GM18526 (cell line): ENCODE measurements around the gene TMEM51.

Experiments
- POLR2A ChIP-seq: IDR thresholded peaks from 3 replicates; pipeline ENCODE4 v1.6.1; 2011; ENCODE audit not compliant: insufficient read length; ENCODE audit errors: extremely low read depth

TMEM51 gene

DNA sequence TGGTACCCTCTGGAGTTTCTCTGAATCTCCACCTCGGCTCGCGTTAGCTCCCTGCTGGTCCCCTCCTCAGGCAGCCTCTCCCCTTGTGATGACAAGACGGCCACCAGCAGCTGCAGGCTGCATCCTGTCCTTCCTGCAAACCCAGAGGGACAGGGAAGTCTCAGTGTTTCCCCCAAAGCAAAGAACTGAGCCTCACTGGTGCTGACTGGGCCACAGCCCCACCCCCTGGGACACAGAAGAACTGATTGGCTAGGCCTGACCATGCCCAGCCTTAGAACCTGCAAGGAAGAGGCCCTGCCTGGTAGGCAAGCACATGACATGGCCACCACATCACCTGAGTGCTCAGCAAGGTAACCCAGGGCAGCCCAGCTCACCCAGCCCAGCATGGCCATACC is 34.6 kb downstream of the TMEM51 start:
- TF ChIP-seq POLR2A: no peak

DNA sequence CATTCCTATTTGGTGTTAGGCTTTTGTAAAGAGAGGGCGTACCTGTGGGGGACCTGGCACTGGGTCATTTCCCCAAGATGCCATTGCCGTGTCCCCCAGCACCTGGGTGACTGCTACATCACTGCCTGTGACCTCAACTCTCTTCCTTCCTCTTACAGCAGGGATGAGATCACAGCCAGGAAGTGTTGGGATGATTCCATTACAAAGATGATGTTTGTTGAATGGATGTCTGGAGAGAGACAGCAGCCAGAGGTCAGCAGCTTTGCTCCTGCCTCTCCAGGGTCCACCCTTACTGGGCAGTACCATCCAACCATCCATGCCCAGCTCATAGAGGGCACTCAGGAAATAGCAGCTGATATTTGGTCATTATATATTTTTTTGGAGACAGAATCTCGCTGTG is 35.1 kb downstream of the TMEM51 start:
- no peak for TF ChIP-seq POLR2A

DNA sequence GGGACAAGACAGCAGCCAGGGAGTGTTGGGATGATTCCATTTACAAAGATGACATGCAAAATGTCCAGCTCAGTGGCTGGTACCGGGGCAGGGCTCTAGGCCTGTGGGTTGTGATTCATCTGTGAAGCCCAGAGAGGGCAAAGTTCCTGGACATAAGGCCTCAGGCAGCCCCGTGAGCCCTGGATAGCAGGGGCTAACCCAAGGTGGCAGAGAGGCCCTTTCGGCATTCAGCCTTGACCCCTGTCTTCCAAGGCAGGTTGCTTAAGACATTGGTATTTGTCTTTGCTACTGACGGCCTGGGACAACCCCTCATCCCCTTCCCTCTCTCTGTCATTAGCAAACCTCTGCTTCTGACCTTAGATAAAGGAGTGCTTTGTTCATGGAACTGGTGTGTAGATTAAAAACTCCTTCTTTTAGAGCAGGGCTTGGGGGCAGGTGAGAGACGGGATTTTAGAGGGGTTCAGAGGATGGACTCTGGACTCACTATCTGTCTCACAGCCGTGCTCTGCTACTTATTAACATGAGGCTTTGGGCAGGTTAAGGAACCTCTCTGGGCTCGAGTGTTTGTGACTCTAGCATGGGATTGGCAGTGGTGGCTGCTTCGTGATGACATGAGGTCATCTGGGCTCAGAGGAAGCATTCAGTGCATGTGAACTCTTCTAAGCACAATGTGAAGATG is 36.3 kb downstream of the TMEM51 start:
- no peak for TF ChIP-seq POLR2A

DNA sequence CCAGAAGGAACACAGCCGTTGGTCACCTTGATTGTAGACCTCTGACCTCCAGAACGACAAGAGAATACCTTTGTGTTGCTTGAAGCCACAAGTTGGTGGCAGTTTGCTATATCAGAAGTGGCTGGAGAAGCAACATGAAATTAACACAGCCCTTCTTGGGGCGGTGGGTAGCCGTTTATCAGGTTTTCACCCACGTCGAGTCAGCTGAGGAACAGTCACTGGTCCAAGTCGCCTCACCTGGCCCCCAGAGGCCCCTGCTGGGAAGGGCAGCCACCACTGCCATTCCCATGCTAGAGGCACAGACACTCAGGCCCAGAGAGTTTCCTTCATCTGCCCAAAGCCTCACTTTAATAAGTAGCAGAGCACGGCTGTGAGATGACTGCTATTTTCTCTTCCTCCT is 37.7 kb downstream of the TMEM51 start:
- TF ChIP-seq POLR2A: no peak

DNA sequence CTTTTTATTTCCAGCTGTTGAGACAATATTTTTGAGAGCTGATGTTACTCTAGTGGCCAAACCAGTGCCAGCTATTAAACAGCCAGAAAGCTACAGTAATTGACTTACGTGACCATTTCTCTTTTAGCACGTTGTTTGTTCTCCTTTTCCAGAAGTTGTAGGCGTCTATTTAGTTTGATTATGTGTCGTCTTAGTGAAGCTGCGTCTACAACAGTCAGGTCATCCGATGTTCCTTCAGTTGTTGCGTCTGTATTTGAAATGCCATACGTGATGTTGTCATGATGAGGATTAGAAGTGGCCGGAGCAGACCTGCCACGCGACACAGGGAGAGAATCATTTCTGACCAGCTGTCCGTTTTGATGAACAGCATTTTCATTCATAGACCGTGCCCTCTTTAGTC is 38.2 kb downstream of the TMEM51 start:
- TF ChIP-seq POLR2A: no peak

DNA sequence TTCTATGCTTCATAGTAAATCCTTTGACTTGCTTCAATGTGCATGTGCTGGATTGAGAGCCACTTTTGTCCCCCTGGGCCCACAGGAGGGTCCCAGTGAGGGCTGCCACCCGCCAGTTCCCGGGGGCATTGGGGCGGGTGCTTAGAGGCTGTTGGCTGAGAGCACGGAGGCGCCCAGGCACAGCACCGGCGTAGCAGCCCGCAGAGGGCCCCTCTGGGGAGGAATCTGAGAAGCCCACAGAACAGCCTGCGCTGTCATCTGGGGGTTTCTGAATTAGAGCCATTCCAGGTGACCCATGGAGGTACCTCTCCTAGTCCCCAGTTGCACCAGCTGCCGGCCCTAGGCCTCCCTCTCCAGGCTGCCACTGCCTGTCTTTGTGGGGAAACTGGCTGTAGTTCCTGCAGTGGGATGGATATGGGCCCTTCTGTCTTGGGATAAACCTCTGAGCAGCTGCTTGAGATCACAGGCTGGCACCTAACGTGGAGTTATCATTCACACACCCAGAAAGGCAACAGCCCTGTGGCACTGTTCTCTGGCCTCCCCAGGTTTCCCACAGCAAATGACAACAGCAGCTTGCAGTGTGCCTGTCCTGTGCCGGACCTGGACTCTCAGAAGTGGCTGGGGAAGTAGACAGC is 39.5 kb downstream of the TMEM51 start:
- TF ChIP-seq POLR2A: no peak

DNA sequence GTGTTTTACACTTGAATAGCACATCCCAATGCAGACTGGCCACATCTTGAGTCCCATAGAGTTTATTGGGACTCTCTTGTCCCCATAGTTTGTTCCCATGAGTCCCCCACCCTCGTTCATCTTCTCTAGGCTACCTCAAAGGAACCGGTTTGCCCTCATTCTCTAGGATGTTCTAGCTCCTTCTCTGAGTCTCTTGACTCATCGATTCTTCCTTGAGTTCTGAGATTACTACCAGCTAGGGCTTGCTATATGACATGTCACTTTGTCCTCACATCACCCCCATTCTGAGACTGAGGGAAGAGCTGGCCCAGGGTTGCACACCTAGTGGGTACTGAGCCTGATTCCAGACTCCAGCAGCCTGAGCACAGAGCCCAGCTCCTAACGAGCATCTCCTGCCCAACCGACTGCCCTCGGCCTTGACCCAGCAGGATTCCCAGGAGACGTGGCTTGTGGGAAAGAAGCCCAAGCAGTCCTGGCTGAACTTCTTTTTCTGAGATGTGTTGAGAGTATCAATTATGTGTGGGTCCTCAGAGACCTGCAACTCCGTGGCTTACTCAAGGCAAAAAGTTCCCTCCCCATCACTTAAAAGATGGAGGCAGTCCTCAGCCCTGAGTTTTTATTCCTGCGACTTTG is 42.0 kb downstream of the TMEM51 start:
- no peak for TF ChIP-seq POLR2A

DNA sequence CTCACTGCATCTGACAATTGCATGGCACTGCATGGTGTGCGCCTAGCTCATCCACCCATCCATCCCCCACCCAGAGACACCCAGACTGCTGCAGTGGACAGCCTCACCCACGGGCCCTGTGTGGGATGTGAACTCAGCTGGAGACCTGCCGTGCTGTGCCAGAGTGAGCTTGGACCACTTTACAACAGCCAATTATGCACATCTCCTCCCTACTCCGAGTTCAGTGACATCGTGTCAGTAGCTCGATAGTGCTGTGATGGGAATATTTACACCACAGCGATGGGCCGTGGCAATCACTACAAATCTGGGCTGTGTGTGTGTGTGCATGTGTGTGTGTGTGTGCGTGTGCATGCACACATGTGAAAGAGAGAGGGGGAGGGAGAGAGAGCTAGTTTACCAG is 42.5 kb downstream of the TMEM51 start:
- no peak for TF ChIP-seq POLR2A

DNA sequence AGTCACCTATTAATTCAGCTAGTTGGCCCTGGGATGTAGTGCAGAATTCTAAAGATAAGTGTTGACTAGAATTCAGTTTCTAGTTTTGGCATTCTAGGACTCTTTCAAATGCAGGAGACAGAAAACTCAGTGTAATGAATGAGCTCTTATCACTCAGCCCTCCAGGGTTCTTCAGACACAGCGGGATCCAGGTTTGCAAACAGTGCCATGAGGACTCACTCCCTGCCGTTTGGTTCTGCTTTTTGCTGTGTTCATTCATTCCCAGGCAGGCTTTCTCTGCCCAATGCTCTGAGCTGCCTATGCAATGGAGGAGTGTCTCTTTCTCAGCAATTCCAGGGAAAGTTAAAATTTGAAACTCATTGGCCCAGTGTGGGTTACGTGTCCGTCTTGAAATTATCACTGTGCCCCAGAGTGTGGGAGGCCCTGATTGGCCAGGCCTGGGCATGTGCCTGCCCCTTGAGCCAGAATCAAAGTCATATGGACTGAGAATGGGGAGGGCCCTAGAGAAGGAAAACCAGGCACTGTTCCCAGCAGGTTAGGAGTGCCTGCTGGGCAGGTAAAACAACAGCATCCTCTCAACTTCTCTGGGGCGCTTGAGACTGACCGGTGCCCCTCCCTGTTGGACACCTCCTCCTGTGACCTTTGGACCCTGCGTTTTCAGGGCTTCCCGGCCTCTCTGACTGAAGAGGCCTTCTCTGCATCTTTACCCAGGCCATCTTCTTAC is 43.4 kb downstream of the TMEM51 start:
- no peak for TF ChIP-seq POLR2A

DNA sequence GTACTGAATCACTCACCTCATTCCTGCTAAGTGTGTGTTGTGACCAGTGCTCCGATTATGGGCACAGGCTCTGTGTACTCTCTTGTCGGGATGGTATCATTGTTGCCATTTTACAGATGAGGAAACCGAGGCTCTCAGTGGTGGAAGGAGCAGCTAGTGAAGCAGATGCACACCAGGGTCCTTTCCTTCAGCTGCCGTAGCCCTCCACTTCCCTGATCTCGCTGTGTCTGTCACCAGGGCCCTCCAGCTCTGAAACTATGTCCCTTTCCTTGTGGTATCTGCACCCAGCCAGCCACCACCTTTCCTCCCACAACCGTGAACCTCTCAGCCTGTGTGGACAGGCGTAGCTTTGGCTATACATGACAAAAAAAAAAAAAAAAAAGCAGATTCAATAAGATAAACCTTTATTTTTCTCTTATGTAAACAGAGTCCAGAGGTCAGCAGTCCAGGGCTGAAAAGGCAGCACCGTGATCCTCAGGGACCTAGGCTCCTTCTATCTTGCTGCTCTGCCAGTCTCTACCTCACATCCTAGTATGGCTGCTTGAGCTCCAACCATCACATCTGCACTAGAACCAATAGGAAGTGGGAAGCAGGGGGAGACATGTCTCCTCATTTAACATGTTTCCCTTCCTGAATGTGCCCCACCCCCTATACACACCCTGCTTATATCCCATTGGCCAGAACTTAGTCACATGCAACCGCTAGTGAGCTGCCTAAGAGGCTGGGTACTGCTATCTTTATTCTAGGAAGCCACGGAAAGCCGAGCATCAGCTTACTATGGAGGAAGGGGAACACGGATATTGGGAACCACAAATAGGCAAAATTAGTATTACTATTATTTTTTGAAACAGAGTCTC is 44.3 kb downstream of the TMEM51 start:
- TF ChIP-seq POLR2A: no peak

DNA sequence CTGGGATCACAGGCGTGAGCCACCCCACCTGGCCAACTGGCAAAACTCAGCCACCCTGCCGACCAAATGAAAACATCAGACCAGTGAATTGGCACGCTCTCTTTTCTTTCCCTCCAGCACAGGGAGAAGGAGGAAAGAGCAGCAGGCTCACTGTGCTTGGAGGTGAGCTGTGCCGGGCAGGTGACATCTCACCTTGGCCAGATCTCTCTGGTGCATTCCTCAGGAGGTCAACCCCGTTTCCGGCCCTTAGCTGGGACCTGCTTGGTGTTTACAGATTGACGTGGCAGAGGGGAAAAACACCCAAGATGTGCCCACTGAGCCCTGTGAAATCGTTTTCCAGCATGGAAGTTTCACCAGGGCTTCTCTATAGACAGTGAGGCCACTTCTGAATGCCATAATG is 45.1 kb downstream of the TMEM51 start:
- TF ChIP-seq POLR2A: no peak

DNA sequence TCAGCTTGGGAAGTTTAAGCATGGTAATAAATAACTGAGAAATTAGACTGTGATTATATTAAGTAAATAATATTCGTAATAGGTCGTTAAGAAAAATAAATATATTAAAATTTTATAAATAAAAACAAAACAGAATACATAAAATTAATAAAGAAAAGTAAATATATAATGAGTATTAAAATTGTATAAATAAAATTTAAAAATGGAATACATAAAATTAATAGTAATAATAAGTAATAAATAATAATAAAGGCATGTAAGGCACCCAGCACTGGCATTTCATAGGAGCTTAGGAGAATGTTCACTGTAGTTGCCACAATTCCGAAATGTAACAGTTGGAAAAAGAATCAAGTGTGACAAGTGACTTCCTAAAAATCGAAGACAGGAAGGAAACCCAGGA is 47.7 kb downstream of the TMEM51 start:
- TF ChIP-seq POLR2A: no peak

DNA sequence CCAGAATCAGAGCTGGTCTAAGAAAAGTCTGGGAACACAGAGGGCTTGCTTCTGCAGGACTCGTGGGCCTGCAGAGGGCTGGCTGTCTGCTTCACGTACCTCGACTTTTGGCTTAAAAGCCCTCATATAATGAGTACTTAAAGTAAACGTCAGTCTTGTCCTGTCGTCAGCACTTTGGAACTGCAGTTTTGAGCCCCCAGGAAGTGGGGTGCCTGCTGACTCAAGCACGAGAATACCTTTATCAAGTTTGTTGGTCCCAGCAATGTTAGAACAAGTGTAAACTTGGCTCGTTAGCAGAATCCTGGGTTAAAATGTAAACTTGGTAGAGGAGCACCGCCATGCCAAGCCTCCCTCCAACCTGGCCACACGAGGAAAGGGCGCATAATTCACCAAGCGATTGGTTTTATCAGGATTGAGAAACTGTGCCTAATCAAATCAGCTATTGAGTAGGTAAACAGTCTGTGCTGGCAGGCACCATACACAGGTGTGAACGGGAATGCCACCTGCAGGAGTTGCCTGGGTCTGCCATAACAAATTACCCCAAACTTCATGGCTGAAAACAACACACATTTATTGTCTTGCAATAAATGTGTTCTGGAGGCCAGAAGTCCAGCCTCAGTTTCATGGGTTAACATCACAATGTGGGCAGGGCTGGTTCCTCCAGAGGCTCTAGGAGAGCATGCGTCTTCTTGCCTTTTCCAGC is 48.5 kb downstream of the TMEM51 start:
- TF ChIP-seq POLR2A: no peak

DNA sequence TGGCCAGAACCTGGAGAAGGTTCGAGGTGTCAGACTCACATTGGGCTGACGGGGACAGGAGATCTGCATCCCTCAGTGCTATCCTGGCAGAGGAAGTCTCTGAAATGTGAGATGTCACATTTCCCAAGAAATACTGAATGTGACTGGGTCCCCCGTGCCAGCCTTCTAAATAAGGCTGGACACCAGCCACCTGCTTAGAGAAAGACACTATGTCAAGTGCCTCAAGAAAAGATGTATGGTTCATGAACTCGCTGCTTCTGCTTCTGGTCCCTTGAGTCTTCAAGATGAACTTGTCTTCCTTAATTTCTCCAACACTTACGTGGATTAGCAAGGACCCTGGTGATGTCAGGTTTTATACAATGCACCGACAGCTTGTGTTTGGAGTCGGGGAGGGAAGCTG is 51.4 kb downstream of the TMEM51 start:
- TF ChIP-seq POLR2A: no peak

DNA sequence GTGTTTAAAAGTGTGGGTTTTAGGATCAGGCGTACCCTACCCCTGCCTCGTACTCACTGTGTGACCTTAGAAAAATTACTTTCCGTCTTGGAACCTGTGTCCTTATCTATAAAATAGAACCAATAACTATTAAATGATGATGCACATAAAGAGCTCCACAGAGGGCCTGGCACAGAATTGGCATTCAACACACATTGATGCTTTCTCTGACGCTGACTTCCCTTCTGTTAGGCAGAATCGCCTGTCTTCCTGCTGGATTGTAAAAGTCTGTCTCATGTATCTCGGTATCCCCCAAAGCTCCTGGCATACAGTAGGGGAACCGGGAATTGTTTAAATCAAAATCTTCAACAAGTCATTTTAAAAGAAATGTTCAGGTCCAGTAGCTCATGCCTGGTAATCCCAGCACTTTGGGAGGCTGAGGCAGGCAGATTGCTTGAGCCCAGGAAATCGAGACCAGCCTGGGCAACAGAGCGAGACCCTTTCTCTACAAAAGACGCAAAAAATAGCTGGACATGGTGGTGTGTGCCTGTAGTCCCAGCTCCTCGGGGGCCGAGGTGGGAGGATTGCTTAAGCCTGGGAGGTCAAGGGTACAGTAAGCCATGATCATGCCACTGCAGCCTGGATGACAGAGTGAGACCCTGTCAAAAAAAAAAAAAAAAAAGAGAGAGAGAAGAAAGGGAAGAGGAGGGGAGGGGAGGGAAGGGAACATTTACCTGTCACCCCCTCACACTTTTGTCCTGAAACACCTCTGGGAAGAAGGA is 52.2 kb downstream of the TMEM51 start:
- no peak for TF ChIP-seq POLR2A
